ENCODE results near the gene ADARB2.
A peak's percentile ranks its signal among the peaks of the same experiment; 100 is the strongest.

Gene ADARB2

DNA sequence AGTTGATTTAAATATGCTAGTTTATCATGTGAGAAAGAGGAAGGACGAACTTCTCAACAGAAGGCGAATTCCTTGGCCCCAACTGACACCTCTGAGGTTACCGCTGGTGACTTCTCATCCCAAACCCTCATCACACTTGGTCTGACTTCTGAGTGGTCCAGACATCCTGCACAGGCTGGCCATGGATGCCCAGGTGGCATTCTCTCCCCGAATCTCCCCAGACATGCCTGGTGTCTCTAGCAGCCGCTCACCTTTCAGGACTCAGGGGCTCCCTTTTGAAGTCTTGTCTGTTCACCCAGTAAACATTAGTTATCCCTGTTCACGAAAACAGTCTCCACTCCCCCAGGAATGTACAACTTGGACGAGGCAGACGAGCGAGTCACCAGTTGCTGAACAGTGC is 157.7 kb downstream of the ADARB2 start:
- no peak for DNase-seq

DNA sequence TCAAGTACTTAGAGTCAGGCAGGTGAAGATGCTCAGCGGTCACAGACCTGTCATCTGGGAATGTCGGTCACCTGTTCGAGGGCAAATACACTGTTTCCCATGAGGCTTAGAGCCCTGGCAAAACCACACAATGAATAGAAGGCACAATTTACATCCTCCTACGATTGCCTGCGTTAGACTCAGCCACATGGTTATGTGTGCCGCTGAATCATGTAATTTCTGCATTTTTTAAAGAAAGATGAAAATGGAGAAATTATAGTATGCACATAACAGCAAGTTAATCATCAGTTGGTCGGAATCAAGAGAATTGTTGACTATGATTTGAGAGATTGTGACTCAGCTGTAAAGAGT is 158.2 kb downstream of the ADARB2 start:
- no peak for DNase-seq

DNA sequence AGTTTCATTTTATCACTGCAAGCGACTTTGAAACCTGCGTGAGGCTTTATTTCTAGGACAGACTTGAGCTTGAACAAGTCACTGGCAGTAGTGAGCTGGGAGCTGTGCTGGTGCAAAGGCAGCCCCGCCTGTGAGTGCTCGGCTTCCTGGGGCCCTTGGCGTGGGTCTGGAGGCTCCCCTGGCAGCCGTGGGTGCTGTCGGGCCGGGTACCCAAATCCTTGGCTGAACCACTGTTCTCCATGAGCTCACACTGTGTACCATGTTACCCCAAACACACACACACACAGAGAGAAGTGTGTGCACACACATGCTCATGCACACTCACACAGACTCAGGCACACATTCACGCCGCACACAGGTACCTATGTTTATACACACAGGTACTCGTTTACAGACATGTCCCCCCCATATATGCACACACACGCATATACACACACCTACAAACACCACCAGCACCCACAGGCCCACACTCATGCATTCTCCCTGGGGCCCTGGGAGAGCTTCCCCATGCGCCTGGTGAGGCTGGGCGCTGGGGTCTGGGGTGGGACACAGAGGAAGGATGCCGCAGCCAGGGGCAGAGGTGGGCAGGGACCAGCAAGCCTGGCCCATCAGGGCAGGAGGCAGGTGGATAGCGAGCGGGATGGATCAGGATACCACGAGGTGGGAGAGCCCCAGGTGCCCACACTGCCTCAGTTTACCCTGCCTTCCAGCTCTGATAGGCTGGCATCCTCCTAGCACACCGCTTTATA is 158.8 kb downstream of the ADARB2 start:
- no peak for DNase-seq

DNA sequence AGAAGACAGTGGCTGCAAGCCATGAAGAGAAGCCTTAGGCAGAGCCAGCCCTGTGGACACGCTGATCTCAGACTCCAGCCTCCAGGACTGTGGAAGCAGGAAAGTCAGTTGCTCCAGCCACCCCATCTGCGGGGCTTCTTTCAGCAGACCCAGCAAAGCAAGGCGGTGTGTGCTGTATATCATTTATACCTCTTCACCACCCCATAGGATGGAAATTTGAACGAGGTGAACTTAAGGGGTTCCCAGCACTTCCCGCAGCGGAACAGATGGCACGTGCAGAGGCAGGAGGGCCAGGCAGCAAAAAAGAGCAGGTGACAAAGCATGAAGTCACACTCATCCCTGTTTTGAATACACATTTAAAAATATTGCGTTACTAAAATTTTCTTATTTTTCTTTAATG is 159.4 kb downstream of the ADARB2 start:
- no peak for DNase-seq

DNA sequence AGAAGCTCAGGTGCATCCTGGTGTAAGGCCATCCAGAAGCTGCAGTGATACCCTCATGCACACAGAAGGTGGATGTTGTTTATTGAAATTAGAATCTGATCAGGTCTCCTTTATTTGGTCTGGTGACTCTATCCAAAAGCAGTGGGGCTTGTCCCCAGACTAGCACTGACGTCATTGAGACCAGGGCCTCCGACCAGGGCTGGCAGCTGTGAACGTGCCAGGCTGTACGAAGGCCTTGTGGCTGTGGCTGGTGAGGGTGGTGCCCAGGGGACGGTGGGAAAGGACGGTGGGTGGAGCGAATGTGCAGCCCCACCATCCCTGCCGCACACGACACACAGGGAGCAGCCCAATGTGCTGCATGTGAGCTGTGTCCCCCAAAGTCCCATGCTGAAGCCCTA is 160.0 kb downstream of the ADARB2 start:
- no peak for DNase-seq

DNA sequence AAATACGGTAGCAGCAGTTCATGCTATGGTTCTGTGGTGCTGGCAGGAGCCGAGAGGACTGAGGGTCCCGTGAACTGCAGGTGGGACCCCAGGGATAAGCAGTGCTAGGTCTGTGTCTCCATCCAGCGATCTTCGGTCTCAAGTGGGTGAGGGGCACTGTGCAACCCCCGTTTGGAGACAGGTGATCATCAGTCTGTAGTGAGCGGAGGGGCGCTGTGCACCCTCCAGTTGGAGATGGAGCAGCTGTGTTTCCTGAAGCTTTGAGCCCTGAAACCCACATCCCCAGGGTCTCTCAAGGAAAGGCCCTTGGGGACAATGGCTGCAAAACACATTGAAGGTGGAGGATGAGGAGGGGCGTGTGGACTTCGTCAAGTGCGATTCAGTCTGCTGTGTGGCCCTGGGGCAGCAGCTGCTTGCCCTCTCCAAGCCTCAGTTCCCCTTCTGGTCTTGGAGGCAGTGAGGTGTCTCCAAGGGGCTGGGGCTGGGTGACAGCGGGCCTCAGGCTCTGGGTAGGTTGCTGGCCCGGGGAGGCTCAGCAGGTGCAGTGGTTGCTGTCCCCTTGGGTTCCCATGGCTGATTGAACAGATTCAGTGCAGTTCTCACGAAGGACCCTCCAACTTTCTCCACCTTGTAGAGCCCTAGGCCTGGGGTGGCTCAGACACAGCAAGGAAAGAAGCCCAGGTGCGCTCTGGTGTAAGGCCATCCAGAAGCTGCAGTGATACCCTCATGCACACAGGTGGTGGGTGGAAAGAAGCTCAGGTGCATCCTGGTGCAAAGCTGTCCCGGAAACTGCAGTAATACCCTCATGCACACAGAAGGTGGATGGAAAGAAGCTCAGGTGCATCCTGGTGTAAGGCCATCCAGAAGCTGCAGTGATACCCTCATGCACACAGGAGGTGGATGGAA is 160.6 kb downstream of the ADARB2 start:
- no peak for DNase-seq

DNA sequence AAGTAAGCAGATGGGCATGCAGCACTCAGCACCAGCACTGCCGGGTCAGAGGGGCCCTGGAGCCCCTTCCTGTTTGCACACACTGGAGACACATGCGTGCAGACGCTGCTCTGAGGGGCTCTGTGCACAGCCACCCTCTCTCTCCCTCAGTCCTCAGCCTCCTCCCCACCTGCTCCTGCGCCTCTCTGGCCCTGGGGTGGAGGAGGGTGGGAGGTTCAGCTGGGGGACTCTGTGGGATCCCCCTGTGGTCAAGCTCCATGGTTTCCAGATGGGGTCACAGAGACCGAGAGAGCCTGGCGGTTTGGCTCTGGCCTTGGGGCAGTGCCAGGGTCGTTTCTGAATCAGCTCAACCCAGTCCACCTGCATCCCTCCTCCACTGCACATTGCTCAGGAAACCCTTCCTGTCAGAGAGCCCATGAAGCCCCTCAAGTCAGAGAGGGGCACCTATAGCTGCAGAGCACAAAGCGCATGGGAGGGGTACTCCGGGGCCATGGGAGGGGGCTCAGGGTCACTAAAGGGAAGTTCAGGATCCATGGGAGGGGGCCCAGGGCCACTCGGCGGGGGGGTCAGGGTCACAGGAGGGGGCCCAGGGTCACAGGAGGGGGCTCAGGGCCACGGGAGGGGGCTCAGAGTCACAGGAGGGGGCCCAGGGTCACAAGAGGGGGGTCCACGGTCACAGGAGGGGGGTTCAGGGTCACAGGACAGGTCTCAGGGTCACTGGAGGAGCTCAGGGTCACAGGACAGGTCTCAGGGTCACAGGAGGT is 161.7 kb downstream of the ADARB2 start:
- DNase-seq = no peak

DNA sequence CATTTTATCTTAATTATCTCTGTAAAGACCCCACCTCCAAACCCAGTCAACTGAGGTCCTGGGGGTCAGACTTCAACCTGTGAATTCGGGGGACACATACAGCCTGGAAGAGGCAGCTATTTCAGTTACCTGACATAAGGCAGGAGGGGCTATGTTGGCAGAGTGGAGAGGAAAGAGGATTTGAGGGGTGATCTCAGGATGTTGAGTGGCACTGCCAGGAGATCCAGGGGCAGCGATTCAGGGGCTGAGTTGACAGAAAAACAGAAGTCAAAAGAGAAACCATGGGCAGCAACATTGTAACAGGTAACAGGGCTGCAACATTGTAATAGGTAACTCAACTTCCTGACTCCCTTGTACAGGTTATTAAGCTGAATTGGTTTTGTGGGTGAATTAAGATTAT is 162.6 kb downstream of the ADARB2 start:
- no peak for DNase-seq

DNA sequence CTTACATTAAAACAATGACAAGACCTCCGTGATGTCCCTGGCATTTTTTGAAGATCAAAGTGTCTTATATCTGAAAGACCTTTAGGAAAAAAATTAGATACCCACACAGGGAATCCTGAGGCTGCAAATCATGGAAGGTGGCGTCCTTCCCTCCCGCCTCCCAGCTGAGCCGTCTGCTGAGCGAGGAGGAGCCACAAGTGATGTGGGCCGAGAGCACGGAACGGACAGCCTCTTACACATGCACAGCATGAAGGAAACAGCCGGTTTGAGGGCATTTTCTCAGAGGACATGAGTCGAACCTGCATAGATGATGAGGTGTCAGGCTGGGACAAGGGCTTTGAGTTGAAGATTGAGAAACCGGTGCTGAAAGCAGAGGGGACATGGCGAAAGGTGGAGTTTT is 163.3 kb downstream of the ADARB2 start:
- no peak for DNase-seq

DNA sequence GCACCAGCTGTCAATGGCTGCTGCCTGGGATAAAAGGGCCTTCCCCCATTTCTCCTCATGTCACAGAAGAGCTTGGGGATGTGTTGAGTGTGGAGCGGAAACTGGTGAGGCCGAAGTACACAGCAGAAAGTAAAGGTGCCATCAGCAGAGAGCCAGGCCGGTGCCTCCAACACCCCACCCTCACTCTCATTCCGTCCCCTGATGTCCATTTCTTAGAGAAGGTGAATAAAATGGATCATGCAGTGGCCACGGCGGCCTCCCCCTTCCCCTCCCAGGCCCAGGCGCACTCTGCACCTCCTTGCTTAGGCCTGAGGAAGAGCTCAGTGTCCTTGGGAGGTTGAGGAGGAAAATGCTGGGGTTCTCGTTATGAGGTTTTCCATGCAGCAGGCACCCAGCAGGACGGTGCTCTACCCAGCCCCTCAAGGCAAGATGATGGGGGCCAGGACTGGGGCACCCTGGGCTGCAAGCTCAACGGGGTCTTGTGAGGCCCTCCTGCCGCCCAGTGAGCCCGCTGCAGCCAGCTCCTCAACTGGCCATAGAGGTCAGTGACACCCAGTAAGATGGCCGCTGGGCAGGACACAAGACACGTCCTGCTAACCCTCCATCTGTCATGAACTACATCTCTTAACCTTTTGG is 163.9 kb downstream of the ADARB2 start:
- no peak for DNase-seq

DNA sequence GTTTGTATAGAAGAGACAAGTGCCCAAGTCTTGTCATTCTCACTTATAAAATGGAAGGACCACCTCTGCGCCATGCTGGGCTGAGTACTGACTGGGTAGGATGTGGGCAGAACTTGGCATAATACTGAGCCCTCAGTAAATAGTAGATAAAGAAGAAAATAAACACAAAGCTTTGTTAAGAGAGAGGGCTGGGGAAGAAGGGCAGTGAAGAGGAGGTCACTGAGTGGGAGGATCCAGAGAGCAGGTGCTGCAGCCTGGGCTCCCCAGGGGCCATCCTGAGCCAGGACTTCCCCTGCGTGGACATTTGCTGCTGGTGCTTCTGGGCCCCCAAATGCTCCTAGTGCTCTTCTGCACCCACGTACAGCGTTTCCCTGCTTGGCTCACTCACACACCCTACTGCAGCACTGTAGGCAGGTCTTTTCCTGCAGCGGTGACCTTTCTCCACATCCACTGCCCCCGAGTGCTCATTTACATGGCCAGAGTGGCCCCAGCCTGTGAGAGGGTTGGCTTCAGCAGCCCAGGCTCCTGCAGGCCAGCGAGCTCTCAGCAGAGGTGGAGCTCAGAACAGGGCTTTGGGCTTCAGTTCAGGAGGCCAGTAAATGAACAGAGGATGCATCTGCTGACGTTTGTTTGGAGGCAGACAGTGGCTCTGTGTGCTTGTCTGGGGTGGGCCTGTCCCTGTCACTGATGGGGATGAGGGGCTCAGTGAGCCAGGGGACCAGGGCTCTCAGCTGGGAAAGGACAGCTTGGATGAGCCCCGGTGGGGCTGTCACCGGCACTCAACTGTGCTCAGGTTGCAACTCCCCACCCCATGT is 164.6 kb downstream of the ADARB2 start:
- peak; percentile 30 for DNase-seq

DNA sequence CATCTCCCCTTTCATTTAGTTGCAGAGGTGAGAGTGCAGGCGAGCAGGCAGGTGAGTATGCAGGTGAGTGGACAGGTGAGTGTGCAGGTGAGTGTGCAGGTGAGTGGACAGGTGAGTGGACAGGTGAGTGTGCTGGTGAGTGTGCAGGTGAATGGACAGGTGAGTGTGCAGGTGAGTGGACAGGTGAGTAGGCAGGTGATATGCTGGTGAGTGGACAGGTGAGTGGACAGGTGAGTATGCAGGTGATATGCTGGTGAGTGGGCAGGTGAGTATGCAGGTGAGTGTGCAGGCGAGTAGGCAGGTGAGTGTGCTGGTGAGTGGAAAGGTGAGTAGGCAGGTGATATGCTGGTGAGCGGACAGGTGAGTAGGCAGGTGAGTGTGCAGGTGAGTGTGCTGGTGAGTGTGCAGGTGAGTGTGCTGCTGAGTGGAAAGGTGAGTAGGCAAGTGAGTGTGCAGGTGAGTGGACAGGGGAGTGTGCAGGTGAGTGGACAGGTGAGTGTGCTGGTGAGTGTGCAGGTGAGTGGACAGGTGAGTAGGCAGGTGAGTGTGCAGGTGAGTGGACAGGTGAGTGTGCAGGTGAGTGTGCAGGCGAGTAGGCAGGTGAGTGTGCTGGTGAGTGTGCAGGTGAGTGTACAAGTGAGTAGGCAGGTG is 165.6 kb downstream of the ADARB2 start:
- no peak for DNase-seq

DNA sequence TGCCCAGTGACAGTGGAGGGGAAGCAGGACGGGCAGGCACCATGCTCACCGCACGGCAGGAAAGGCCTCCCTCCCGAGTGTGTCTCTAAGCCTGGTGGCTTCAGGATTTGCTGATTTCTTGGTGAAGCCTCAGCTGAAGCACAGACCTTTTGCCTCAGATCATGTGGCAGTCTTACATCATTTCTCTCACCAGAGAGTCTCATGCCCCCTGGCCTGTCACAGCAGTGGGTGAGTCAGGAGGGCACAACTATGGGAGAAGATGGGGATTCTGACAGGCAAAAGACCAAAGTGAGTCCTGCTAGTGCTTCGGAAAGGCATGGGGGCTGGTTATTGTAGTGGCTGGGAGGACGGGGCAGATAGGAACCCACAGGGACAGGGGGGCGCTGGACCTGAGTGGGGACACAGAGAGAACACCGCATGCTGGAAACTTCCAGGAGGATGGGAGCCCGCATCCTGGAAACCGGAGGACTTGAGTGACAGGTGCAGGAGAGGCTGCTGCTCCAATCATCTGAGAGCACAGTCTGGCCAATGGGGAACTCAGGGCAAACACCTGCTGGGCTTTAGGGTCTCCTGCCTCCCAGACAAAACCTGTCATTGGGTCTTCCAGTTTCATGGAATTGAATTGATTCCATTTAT is 166.8 kb downstream of the ADARB2 start:
- DNase-seq = no peak

DNA sequence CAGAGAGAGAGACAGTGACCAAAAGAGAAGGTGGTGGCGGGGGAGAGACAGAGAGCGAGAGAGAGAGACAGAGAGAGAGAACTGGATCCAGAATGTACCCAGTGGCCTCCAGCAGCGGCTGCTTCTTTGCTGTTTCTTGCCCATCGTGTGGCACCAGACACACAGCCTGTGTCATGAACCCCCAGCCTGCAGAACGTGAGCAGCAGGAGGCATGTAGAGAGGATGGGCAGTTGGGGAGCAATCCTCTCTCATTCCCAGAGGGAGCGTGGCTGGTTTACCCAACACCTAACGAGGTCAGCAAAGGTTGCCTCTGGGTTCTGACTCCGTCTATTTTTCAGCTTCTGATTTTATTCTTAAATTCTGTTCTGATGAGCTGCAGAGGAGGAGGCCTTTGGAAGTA is 168.1 kb downstream of the ADARB2 start:
- DNase-seq = no peak

DNA sequence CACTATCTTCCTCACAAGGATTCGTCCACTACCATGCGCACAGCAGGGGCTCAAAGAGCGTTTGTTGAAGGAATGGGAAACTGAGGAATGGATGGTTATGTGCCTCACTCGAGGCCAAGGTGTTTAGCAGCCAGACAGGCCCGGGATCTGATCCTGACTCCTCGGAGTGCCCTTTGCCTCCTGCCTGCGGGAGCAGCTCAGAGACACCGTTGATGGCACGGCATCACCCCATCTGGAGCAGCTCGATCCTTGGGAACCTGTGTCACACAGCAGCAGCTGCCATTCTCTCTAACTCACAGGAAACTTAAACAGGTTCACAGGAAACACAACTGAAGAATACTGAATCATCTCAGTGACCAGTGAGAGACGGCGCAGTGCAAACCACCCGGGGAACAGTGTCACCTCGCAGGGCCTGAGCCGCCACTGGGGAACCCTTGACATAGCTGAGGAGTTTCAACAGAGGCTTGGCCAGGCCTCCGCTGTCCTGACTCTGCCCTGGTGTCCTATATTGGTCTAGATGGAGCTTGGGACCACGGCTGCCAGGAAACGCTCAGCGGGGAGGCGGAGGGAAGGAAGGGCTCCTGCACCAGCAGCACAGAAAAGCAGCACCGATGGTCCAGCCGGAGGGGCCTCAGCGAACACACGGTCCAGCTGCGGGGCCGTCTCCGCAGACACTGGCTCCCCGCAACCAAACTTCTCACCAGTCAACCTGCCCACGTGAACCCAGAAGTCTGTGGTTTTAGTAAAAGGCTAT is 169.4 kb downstream of the ADARB2 start:
- no peak for DNase-seq

DNA sequence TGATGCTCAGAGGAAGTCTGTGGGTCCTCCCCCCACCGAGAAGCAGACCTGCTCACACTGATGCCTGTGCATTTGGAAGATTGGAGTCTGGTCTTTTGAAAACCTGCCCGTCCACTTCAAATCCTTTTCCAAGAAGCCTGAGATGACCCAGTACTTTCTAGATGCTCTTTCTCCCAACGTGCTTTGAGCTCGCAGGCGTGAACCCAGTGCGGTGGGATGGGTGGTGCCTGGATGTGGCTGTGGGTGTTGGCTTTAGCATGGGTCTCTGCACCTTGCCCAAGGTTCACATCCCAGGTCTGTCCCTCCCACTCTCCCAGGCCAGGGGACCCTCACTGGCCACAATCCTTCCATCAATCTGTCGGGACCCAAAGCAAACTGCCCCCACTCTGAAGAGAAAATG is 170.2 kb downstream of the ADARB2 start:
- no peak for DNase-seq

DNA sequence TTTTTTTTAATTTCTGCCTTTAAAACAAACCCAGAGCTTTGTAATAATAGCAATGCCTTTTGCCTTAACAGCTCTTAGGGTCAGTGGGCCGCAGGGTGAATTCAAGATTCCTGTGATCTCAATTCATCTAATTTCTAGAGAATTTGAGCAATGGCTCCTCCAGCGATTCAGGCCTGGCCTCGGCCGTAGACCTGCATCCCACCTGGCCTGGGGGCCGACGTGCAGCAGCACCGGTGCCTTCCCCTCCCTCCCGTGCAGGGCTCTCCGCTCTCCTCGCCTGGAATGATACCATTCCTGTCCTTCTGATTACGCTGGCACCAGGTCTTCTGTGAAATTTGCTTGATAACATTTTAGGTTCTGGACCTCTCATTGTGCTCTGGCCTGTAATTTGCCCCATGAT is 172.5 kb downstream of the ADARB2 start:
- DNase-seq = no peak

DNA sequence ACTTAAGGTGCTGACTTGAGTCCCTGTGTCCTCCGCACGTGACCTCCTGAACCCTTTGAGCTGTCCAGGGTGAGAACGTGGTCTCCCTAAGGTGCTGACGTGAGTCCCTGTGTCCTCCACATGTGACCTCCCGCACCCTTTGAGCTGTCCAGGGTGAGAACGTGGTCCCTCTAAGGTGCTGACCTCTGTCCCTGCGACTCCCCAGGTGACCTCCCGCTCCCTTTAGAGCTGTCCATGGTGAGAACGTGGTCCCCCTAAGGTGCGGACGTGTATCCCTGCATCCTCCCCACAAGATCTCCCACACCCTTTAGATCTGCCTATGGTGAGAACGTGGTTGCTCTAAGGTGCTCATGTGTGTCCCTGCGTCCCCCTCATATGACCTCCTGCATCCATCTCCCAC is 174.3 kb downstream of the ADARB2 start:
- no peak for DNase-seq

DNA sequence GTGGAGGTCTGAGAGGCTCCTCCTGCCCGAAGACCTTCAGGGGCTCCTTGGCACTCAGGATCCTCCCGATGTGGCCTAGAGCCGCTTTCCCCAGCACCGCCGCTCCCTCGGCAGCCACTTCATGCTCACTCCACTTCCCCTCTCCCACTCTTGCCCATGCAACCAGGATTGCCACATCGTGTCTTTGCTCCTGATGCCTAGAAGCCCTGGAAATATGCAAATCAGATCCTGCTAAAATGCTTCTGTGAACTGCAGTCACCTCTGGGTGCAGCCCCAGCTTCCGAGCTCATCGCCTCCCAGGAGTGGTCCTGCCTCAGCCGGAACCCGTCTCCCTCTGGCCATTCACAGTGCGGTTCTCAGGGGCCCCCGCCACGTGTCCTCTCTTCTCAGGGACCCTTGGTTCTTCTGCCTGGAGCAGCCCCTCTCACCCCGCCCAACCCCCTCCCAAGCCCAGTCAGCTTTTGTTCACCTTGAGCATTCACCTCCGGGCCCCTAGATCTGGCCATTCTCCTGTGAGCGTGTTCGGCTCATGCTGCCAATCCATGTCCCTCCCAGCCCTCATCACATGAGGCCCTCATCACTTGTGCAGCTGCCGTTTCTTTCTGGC is 175.5 kb downstream of the ADARB2 start:
- DNase-seq = no peak
